AG04449 (cell line): ENCODE data around the gene LCN1.

Experiments
- CTCF ChIA-PET: fragments of 350-600 bp; formaldehyde crosslinking; extraction: SDS; loops from one replicate; lab custom pipeline; 2021; ENCODE audit warnings: antibody characterized with exemption; lab: Yijun Ruan, JAX
- POLR2A ChIA-PET: fragments of 400-600, 350-600 bp; formaldehyde crosslinking; extraction: SDS; loops from one replicate; lab custom pipeline; 2020; ENCODE audit warnings: antibody characterized with exemption, inconsistent platforms; lab: Yijun Ruan, JAX
- DNase-seq: peaks from one replicate; pipeline ENCODE4 v3.0.0-alpha.2; 2010; ENCODE audit warnings: low read depth, low spot score
- H3K4me3 ChIP-seq: 2 replicates; pipeline ENCODE4 v1.5.1; 2011; ENCODE audit warnings: low read depth, mild to moderate bottlenecking, control low read depth, low read length
- TF ChIP-seq, protein P1 (sequence below): IDR thresholded peaks from one replicate; pipeline ENCODE4 v1.5.1; 2011; ENCODE audit warnings: mild to moderate bottlenecking, moderate library complexity, low read length, control low read depth, inconsistent platforms; ENCODE audit not compliant: insufficient read depth; ENCODE audit errors: missing control alignments

The LCN1 gene

DNA sequence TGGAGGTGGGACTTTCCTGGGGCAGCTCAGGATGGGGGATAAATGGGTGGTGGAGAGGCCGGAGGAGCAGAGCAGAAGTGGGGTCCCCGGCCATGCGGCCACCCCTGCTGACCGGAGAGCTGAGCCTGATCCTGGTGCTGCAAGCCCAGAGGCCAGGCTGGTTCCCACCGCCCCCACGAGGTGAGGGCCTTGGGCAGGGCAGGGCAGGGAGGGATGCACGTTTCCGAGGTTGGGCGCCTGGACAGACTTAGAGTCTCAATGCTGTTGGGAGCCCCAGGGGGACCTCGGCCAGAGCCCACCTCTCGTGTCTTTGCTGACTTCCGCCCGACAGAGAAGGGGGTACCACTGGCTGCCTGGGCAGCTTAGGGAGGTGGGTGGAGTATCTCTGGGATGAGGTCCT, 30.2 kb downstream of the LCN1 start:
- POLR2A ChIA-PET = no interaction called here
- CTCF ChIA-PET = no interaction called here

DNA sequence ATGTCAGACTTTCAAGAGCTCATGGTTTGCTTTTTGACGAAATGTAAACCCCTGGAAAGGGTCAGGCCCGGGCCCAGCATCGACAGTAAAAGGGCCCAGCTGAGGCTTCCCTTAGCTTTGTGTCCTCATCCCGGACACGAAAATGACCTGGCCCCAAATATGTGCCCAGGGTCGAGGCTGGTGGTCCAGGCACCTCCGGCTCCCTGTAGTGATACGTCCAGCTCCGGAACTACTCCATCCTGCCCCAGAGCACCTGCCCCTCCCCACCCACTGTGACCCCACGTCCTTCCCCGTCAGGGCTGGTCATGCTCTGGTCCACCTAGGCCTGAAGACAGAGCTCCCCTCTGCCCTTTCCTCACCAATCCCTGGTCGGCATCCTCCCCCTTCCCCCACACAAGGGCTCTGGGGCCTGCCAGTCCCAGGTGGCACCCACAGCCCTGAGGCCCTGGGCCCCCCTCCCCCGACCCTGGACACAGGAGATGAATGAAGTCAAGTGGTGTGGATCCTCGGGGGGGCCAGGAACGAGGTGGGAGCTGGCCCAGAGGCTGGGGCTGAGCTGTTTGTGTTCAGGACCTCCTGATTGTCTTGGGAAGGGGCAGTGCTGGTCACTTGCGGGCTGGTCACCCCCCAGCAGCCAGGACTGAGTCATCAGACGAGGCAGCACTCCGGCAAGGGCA, 30.9 kb downstream of the LCN1 start:
- POLR2A ChIA-PET = no interaction called here
- TF ChIP-seq, protein P1, sequence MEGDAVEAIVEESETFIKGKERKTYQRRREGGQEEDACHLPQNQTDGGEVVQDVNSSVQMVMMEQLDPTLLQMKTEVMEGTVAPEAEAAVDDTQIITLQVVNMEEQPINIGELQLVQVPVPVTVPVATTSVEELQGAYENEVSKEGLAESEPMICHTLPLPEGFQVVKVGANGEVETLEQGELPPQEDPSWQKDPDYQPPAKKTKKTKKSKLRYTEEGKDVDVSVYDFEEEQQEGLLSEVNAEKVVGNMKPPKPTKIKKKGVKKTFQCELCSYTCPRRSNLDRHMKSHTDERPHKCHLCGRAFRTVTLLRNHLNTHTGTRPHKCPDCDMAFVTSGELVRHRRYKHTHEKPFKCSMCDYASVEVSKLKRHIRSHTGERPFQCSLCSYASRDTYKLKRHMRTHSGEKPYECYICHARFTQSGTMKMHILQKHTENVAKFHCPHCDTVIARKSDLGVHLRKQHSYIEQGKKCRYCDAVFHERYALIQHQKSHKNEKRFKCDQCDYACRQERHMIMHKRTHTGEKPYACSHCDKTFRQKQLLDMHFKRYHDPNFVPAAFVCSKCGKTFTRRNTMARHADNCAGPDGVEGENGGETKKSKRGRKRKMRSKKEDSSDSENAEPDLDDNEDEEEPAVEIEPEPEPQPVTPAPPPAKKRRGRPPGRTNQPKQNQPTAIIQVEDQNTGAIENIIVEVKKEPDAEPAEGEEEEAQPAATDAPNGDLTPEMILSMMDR = no peak
- no peak for DNase-seq
- CTCF ChIA-PET = no interaction called here
- no peak overlapping the region for H3K4me3 ChIP-seq

More for the DNA sequence above, 30.2 kb downstream of the LCN1 start:
- TF ChIP-seq, protein P1 = no peak
- no peak overlapping the region for H3K4me3 ChIP-seq
- no peak for DNase-seq

DNA sequence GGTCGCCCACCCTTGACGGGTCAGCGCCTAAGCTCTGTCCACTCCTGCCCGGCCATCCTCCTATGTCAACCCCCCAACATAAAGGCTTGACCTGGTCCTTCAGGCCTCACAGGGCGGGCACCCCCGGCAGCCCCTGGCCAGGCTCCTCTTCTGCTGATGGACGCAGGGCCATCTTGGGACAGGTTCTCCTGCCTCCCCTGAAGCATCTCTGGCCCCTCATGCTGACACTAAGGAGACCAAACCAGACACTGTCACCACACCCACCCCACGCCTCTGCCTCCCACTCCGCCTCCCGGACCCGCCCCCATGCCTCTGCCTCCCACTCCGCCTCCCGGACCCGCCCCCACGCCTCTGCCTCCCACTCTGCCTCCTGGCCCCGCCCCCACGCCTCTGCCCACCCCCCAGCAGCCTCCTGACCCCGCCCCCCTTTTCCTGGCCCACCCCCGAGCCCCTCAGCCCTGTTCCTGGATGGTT, 31.5 kb downstream of the LCN1 start:
- no peak overlapping the region for H3K4me3 ChIP-seq
- DNase-seq = no peak
- POLR2A ChIA-PET = no interaction called here
- CTCF ChIA-PET = interaction anchor here (1.8 kb wide), 1 partner anchor 49 kb away, joined by 4 read pairs; no protein-coding TSS in a partner anchor
- TF ChIP-seq, protein P1 = no peak

DNA sequence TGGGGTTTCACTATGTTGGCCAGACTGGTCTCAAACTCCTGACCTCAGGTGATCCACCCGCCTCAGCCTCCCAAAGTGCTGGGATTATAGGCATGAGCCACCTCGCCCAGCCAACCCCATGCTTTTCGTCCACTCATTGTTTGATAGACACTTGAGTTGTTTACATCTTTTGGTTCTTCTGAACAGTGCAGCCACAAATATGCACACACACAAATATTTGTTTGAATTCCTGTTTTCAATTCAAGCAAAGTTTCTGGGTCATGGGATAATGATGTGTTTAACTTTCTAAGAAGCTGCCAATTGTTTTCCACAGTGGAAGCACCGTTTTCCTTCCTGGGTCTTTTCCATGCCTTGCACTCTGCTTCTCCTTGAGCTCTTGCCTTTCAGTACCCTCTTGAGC, 33.5 kb downstream of the LCN1 start:
- POLR2A ChIA-PET = no interaction called here
- no peak for DNase-seq

DNA sequence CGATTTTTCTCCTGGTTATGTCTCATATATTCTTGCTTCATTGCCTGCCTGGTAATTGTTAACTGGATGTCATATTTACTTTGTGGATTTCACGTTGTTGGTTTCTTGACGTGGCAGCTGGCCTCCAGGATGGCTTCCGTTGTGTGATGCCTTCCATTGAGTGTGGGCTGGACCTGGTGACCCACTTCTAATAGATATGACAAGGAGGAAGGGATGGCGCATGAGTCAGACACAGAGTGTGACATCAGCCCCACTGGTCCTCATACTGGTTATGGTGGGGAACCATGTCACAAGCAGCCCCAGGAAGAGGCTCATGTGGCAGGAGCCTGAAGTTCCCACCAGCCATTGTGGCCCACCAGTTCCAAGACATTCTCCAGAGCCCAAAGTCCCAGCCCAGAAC, 34.0 kb downstream of the LCN1 start:
- DNase-seq = no peak
- H3K4me3 ChIP-seq = no peak overlapping the region
- POLR2A ChIA-PET = no interaction called here
- CTCF ChIA-PET = no interaction called here
- TF ChIP-seq, protein P1 = no peak

More for the DNA sequence above, 33.5 kb downstream of the LCN1 start:
- TF ChIP-seq, protein P1 = no peak
- CTCF ChIA-PET = interaction anchor here (1.8 kb wide), 1 partner anchor 47 kb away, joined by 4 read pairs; no protein-coding TSS in a partner anchor
- H3K4me3 ChIP-seq = no peak overlapping the region

DNA sequence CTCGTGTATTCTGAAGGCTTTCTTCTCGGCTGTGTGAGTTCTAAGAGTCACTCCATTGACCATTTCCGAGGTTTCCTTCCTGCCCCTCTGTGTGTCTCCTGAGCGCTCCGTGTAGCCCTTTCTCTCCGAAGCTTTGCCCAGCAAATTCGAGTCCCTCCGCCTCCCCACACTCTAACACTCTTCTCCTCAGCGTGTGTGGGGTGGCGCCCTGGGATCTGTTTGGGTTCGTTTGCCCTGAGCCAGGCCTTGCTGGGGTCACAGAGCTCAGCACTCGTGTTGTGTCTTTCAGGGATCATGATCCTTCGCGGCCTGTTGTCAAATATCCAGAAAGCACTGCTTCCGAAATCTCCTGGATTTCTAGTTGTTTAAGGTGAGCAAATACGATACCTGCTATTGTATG, 34.7 kb downstream of the LCN1 start:
- POLR2A ChIA-PET = no interaction called here
- no peak overlapping the region for H3K4me3 ChIP-seq
- CTCF ChIA-PET = no interaction called here
- DNase-seq = no peak
- TF ChIP-seq, protein P1 = no peak
